Adrenal gland (tissue), 12 donors: ENCODE measurements around the gene ENOX1. TPM values are rescaled to one million over a fixed set of nuclear protein-coding genes. Genes with fewer than 3 reads are reported as not detected.

Experiments used
- polyA plus RNA-seq, 3 donors: library from polyadenylated mRNA; stranded (reverse); fragments of 200-250 nt in 2 of 3; fragments of 350-450 nt in 1 of 3; fragmentation: Illumina TruSeq in 1 of 3; extraction: RNeasy Lipid Tissue Mini Kit (QIAGEN cat#74804) in 1 of 3; gene quantifications; one replicate each; pipeline ENCODE4 v1.2.3, GENCODE V29; 2013 to 2014
- small RNA-seq, 2 donors: library from RNA; depleted of rRNA; stranded (forward); fragments of <200 nt; gene quantifications; one replicate each; pipeline ENCODE3, GENCODE V24; 2016
- total RNA-seq, 9 donors: library from RNA; depleted of rRNA in 4 of 9; stranded (reverse); fragments of >200 nt in 4 of 9; fragments of 120-200 nt in 1 of 9; fragmentation: NEBNext Ultra II Directional in 1 of 9; extraction: Animal tissue kit (Norgen Biotek cat#: 25700) in 1 of 9; gene quantifications; one replicate each; pipeline versions ENCODE4 v1.1.0 to v1.2.4, GENCODE V29; 2013 to 2023
- donor health status: healthy with polysubstance abuse.
- donor health status: Bipolar disorder and iron deficiency.
- donor health status: DM: yes; HTN: yes; CAD: no.
- donor health status: DM: no; HTN: no; CAD: no.
- donor health status: DM: no; HTN: no; CAD: no.
- donor health status: DM: yes; HTN: yes; CAD: no.

The ENOX1 gene
- total and polyA plus RNA-seq, 12 donors: 0.25 to 5.8 (median 1.6) TPM

Small RNA genes lying within 50 kb of the gene (small RNA-seq; reads per million reads assigned to genes)
- 0 reads per million in 2 donors for gene AL162713.1

Other genes with a start within 250 kb of the ENOX1 start
- 10 to 100 TPM in 1 of 9 donors, 1 to 10 TPM in 7, under 1 TPM in 1; 0.79 to 10.4 (median 6.8) TPM for gene CCDC122, start 92.8 kb upstream of the ENOX1 start, total RNA-seq
- 10 to 100 TPM in 1 of 3 donors, 1 to 10 TPM in 2; 5.5 to 16.8 (median 6.5) TPM for gene CCDC122, start 92.8 kb upstream of the ENOX1 start, polyA plus RNA-seq
- gene LACC1, start 92.9 kb upstream of the ENOX1 start, total RNA-seq: 10 to 100 TPM in 6 of 9 donors, 1 to 10 TPM in 3; 3.1 to 21.6 (median 12.8) TPM
- gene LACC1, start 92.9 kb upstream of the ENOX1 start, polyA plus RNA-seq: 1 to 10 TPM; 4.2 to 9.9 (median 7.6) TPM